ENCODE measurements around the gene PRKCZ.

The PRKCZ gene

GRCh38 chr1:2229911-2230731 lies 179.9 kb downstream of the PRKCZ start:
- no peak for DNase-seq (ENCODE audit: low spot score)

GRCh38 chr1:2230781-2231531 lies 180.7 kb downstream of the PRKCZ start:
- DNase-seq (ENCODE audit: low spot score): no peak

- DNase-seq (ENCODE audit: low spot score): peak; percentile 69
Observed at GRCh38 chr1:2231532-2232254, 181.5 kb downstream of the PRKCZ start.

GRCh38 chr1:2232255-2232915 lies 182.2 kb downstream of the PRKCZ start:
- DNase-seq (ENCODE audit: low spot score): no peak

- DNase-seq (ENCODE audit: low spot score): no peak
Observed at GRCh38 chr1:2232916-2233438, 182.8 kb downstream of the PRKCZ start.

- DNase-seq (ENCODE audit: low spot score): no peak
Observed at GRCh38 chr1:2233468-2233867, 183.3 kb downstream of the PRKCZ start.

- DNase-seq (ENCODE audit: low spot score): peak; percentile 77
Observed at GRCh38 chr1:2233997-2234761, 184.0 kb downstream of the PRKCZ start.

- DNase-seq (ENCODE audit: low spot score): no peak
Observed at GRCh38 chr1:2234762-2235113, 184.5 kb downstream of the PRKCZ start.

Data from activated CD4-positive, alpha-beta T cell treated with anti-CD3 and anti-CD28 coated beads, Interleukin-2, Interleukin-4, amounts not matched to agents 100 ng/mL and 50 ng/mL, durations not matched to agents 16 hours and 8 hours (primary cell).